Dendritic cell treated with granulocyte-macrophage colony-stimulating factor and Interleukin-4, amounts not matched to agents 40 ng/mL and 50 ng/mL, for 4 days (primary cell): ENCODE measurements around the gene KIAA0825.

ENCODE experiments used
- H3K27ac Mint-ChIP-seq: one replicate; pipeline ENCODE4 v1.8.0; 2022; ENCODE audit warnings: mild to moderate bottlenecking, mixed read lengths
- H3K27me3 Mint-ChIP-seq: one replicate; pipeline ENCODE4 v1.8.0; 2022; ENCODE audit warnings: mild to moderate bottlenecking, mixed read lengths
- H3K36me3 Mint-ChIP-seq: one replicate; pipeline ENCODE4 v1.8.0; 2022; ENCODE audit warnings: low read depth, mixed read lengths
- H3K4me1 Mint-ChIP-seq: one replicate; pipeline ENCODE4 v1.8.0; 2022; ENCODE audit warnings: low read depth, mixed read lengths
- H3K4me3 Mint-ChIP-seq: one replicate; pipeline ENCODE4 v1.8.0; 2022; ENCODE audit warnings: mild to moderate bottlenecking, moderate library complexity, mixed read lengths
- H3K9me3 Mint-ChIP-seq: one replicate; pipeline ENCODE4 v1.8.0; 2022; ENCODE audit warnings: mixed read lengths
- intact Hi-C: fragments of 100-400 bp; cut with micrococcal nuclease; formaldehyde crosslinking; loops from one replicate; pipeline ENCODE4 v1.15.0; 2022

Gene KIAA0825

GRCh38 chr5:94337617-94338016 is 280.8 kb downstream of the KIAA0825 start:
- H3K4me1 Mint-ChIP-seq = no peaks in the 10 kb centered on the region
- H3K36me3 Mint-ChIP-seq = no peaks in the 10 kb centered on the region

GRCh38 chr5:94335936-94336335 is 282.5 kb downstream of the KIAA0825 start:
- H3K36me3 Mint-ChIP-seq = no peaks in the 10 kb centered on the region
- no peak overlapping the region for H3K27ac Mint-ChIP-seq
- no peaks in the 10 kb centered on the region for H3K27me3 Mint-ChIP-seq
- no peak overlapping the region for H3K4me3 Mint-ChIP-seq
- intact Hi-C loops = no loop called here
- H3K4me1 Mint-ChIP-seq = no peaks in the 10 kb centered on the region
- H3K9me3 Mint-ChIP-seq = peaks cover 4% of the 10 kb centered on the region

More at GRCh38 chr5:94337617-94338016, 280.8 kb downstream of the KIAA0825 start:
- intact Hi-C loops = no loop called here
- Mint-ChIP-seq H3K4me3 (no peak overlapping the region), H3K27me3 (no peaks in the 10 kb centered on the region), H3K27ac (no peak overlapping the region), H3K9me3 (no peaks in the 10 kb centered on the region)

- no peaks in the 10 kb centered on the region for H3K36me3 Mint-ChIP-seq
- no peak overlapping the region for H3K4me3 Mint-ChIP-seq
- no peaks in the 10 kb centered on the region for H3K27me3 Mint-ChIP-seq
These were observed 289.3 kb downstream of the KIAA0825 start for GRCh38 chr5:94329115-94329514.

GRCh38 chr5:94326586-94326985 is 291.8 kb downstream of the KIAA0825 start:
- Mint-ChIP-seq H3K27ac (no peak overlapping the region), H3K4me3 (no peak overlapping the region), H3K36me3 (no peaks in the 10 kb centered on the region), H3K9me3 (peaks cover 20% of the 10 kb centered on the region), H3K4me1 (no peaks in the 10 kb centered on the region), H3K27me3 (no peaks in the 10 kb centered on the region)
- intact Hi-C loops = no loop called here

More at GRCh38 chr5:94329115-94329514, 289.3 kb downstream of the KIAA0825 start:
- Mint-ChIP-seq H3K4me1 (no peaks in the 10 kb centered on the region), H3K9me3 (peaks cover 20% of the 10 kb centered on the region), H3K27ac (no peak overlapping the region)
- intact Hi-C loops = no loop called here

- intact Hi-C loops = no loop called here
- Mint-ChIP-seq H3K4me1 (no peaks in the 10 kb centered on the region), H3K27me3 (no peaks in the 10 kb centered on the region), H3K27ac (no peak overlapping the region), H3K9me3 (no peaks in the 10 kb centered on the region), H3K36me3 (no peaks in the 10 kb centered on the region), H3K4me3 (no peak overlapping the region)
These were observed 301.2 kb downstream of the KIAA0825 start for GRCh38 chr5:94316916-94317838.

- H3K4me3 Mint-ChIP-seq = no peak overlapping the region
- H3K36me3 Mint-ChIP-seq = no peaks in the 10 kb centered on the region
- no peaks in the 10 kb centered on the region for H3K4me1 Mint-ChIP-seq
- intact Hi-C loops = no loop called here
- no peaks in the 10 kb centered on the region for H3K9me3 Mint-ChIP-seq
- H3K27me3 Mint-ChIP-seq = no peaks in the 10 kb centered on the region
- H3K27ac Mint-ChIP-seq = no peak overlapping the region
These were observed 303.8 kb downstream of the KIAA0825 start for GRCh38 chr5:94314460-94315131.

GRCh38 chr5:94313696-94314095 is 304.7 kb downstream of the KIAA0825 start:
- Mint-ChIP-seq H3K27me3 (no peaks in the 10 kb centered on the region), H3K4me1 (no peaks in the 10 kb centered on the region), H3K9me3 (no peaks in the 10 kb centered on the region), H3K27ac (no peak overlapping the region), H3K36me3 (no peaks in the 10 kb centered on the region), H3K4me3 (no peak overlapping the region)
- intact Hi-C loops = no loop called here

GRCh38 chr5:94313188-94313587 is 305.2 kb downstream of the KIAA0825 start:
- Mint-ChIP-seq H3K4me3 (no peak overlapping the region), H3K27me3 (no peaks in the 10 kb centered on the region), H3K4me1 (no peaks in the 10 kb centered on the region), H3K36me3 (no peaks in the 10 kb centered on the region), H3K27ac (no peak overlapping the region), H3K9me3 (no peaks in the 10 kb centered on the region)
- intact Hi-C loops = no loop called here

- Mint-ChIP-seq H3K4me3 (no peak overlapping the region), H3K36me3 (no peaks in the 10 kb centered on the region), H3K4me1 (no peaks in the 10 kb centered on the region)
These were observed 306.1 kb downstream of the KIAA0825 start for GRCh38 chr5:94312298-94312697.

GRCh38 chr5:94310833-94311232 is 307.6 kb downstream of the KIAA0825 start:
- Mint-ChIP-seq H3K4me1 (no peaks in the 10 kb centered on the region), H3K27ac (no peak overlapping the region), H3K4me3 (no peak overlapping the region), H3K9me3 (no peaks in the 10 kb centered on the region), H3K36me3 (no peaks in the 10 kb centered on the region), H3K27me3 (no peaks in the 10 kb centered on the region)
- intact Hi-C loops = no loop called here

More at GRCh38 chr5:94312298-94312697, 306.1 kb downstream of the KIAA0825 start:
- Mint-ChIP-seq H3K27me3 (no peaks in the 10 kb centered on the region), H3K27ac (no peak overlapping the region), H3K9me3 (no peaks in the 10 kb centered on the region)
- intact Hi-C loops = no loop called here

- no peak overlapping the region for H3K27ac Mint-ChIP-seq
- no peak overlapping the region for H3K4me3 Mint-ChIP-seq
- no peaks in the 10 kb centered on the region for H3K36me3 Mint-ChIP-seq
- H3K9me3 Mint-ChIP-seq = no peaks in the 10 kb centered on the region
- no peaks in the 10 kb centered on the region for H3K4me1 Mint-ChIP-seq
- intact Hi-C loops = no loop called here
- no peaks in the 10 kb centered on the region for H3K27me3 Mint-ChIP-seq
These were observed 309.3 kb downstream of the KIAA0825 start for GRCh38 chr5:94309141-94309540.

- intact Hi-C loops = no loop called here
- H3K4me1 Mint-ChIP-seq = no peaks in the 10 kb centered on the region
- no peak overlapping the region for H3K27ac Mint-ChIP-seq
- no peak overlapping the region for H3K4me3 Mint-ChIP-seq
- no peaks in the 10 kb centered on the region for H3K36me3 Mint-ChIP-seq
- H3K27me3 Mint-ChIP-seq = no peaks in the 10 kb centered on the region
- H3K9me3 Mint-ChIP-seq = no peaks in the 10 kb centered on the region
These were observed 310.0 kb downstream of the KIAA0825 start for GRCh38 chr5:94308442-94308841.

GRCh38 chr5:94304146-94304545 is 314.3 kb downstream of the KIAA0825 start:
- H3K27me3 Mint-ChIP-seq = no peaks in the 10 kb centered on the region
- intact Hi-C loops = no loop called here
- no peaks in the 10 kb centered on the region for H3K9me3 Mint-ChIP-seq
- no peak overlapping the region for H3K4me3 Mint-ChIP-seq
- H3K27ac Mint-ChIP-seq = no peak overlapping the region
- no peaks in the 10 kb centered on the region for H3K36me3 Mint-ChIP-seq
- no peaks in the 10 kb centered on the region for H3K4me1 Mint-ChIP-seq

GRCh38 chr5:94288937-94289336 is 329.5 kb downstream of the KIAA0825 start:
- intact Hi-C loops = no loop called here
- H3K4me1 Mint-ChIP-seq = no peaks in the 10 kb centered on the region
- peaks cover 18% of the 10 kb centered on the region for H3K9me3 Mint-ChIP-seq
- no peak overlapping the region for H3K27ac Mint-ChIP-seq
- no peaks in the 10 kb centered on the region for H3K27me3 Mint-ChIP-seq
- no peak overlapping the region for H3K4me3 Mint-ChIP-seq
- H3K36me3 Mint-ChIP-seq = no peaks in the 10 kb centered on the region
